ENCODE measurements around the gene CCDC9.

The CCDC9 gene

DNA sequence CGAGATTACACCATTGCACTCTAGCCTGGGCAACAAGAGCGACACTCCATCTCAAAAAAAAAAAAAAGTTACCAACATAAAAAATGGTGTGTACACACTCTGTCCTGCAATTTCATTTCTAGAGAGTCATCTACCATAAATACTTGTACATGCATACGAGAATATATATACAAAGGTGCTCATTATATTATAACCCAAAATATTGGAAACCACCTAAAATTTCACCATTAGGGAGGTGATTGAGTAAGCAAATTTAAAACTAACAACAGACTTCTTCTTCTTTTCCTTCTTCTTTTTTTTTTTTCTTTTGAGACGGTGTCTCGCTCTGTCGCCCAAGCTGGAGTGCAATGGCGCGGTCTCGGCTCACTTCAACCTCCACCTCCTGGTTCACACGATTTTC, 45.9 kb downstream of the CCDC9 start:
- no peak for DNase-seq

DNA sequence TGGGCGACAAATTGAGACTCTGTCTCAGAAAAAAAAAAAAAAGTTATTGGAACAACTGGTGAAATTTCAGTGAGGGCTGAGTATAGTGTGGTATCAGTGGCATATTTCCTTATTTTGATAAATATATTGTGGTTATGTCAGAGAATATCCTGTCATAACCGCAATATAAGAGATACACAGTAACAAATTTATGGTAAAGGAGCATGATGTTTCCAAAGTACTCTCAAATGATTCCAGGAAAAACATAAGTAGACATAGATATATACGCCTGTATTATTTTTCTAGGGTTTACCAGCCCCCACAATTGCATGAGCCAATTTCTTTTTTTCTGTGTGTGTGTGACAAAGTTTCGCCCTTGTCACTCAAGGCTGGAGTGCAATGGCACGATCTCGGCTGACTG, 47.6 kb downstream of the CCDC9 start:
- DNase-seq, result no peak

DNA sequence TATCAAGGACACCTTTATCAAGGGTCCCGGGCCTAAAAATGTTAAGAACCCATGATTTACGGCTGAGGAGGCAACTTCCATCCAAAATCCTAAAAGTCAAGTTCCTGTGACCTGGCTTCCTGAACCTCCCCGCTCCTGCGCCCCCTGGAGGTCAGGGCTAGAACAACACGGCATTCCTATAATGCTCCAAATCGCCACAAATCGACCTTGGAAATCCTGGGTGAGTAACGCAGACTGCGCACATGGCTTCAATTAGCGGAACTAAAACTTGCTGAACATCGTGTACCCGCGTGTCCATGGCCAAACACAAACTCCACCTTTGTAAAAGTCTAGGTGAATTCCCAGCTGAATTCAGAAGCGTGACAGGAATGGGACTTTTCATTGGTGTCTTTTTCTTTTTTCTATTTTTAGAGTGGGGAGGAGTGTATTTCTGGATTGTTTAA, 49.0 kb downstream of the CCDC9 start:
- DNase-seq, result no peak

DNA sequence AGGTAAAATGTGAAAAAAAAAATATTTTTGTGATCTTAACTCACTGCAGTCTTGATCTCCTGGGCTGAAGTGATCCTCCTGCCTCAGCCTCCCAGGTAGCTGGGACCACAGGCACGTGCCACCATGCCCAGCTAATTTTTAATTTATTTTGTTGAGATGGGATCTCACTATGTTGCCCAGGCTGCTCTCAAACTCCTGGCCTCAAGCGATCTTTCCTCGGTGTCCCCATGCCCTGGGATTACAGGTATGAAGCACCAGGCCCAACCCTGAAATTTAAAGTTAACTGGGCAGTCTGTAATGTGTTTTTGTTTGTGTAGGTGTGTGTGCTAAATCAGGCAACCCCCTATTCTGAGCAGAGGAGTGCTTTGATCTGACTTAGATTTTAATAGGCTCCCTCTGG, 50.0 kb downstream of the CCDC9 start:
- no peak for DNase-seq

DNA sequence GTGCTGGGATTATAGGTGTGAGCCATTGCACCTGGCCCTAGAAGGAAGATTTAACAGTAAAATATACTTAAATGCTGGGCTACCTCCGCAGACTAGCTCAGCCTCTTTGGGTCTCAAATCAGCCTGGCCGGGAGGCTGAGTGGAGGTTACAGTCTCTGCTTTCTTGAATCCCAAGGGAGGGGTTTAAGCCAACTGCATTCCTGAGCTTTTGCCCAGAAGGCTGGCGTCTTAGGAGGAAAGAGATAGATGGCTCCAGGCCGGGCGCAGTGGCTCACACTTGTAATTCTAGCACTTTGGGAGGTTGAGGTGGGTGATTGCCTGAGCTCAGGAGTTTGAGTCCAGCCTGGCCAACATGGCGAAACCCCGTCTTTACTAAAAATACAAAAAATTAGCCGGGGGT, 52.7 kb downstream of the CCDC9 start:
- no peak for DNase-seq

DNA sequence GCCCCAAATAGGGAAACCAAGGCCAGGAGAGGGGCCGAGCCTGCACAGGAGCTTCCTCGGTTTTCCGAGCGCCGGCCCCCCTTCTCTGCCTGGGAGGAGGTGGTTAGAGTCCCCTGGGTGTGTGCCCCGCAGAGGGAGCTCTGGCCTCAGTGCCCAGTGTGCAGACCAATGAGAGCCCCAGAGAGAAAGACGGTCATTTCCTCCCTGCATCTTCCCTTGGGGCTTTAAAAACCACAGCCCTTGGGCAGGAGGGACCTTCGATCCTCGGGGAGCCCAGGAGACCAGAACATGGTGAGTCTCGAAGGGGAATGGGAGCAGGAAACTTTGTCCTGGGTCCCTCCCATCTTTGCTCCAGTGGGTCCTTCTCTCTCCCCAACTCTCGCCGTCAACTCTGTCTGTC, 53.3 kb downstream of the CCDC9 start, which contains the start of gene C5AR1:
Gene C5AR1 (plus strand): TSS at position 254 of the 400 bp plus-strand sequence. CDS start 35 bp downstream, at position 289.
- DNase-seq, result peak; percentile 16 to 20

DNA sequence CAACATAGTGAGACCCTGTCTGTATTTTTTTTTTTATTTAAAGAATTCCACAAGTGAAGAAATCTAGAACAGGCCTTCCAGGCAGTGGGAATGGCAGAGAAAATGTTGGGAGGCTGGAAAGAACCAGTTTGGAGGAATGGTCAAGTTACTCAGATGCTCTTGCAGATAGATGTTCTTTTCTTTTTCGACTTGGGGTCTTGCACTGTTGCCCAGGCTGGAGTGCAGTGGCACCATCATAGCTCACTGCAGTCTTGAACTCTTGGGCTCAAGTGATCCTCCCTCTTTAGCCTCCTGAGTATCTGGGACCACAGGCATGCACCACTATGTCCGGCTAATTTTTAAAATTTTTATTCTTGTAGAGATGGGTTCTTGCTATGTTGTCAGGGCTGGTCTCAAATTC, 54.0 kb downstream of the CCDC9 start:
- no peak for DNase-seq

DNA sequence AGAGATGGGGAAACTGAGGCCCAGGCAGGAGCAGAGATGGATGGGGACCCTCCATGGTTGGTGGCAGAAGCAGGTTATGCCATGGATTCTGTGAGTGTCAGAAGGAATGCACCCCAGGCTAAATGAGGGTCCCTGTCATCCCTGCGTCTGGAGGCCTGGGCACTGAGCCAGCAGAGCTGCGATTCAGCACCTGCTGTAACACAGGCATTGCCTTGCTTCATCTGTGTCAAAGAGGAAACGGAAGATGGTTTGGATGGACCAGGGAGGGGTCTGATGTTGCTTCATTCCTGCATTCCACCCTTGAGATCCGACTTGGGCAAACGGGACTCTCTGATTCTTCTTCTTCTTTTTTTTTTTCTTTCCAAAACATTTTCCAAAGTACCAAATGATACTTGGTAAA, 54.5 kb downstream of the CCDC9 start:
- no peak for DNase-seq

DNA sequence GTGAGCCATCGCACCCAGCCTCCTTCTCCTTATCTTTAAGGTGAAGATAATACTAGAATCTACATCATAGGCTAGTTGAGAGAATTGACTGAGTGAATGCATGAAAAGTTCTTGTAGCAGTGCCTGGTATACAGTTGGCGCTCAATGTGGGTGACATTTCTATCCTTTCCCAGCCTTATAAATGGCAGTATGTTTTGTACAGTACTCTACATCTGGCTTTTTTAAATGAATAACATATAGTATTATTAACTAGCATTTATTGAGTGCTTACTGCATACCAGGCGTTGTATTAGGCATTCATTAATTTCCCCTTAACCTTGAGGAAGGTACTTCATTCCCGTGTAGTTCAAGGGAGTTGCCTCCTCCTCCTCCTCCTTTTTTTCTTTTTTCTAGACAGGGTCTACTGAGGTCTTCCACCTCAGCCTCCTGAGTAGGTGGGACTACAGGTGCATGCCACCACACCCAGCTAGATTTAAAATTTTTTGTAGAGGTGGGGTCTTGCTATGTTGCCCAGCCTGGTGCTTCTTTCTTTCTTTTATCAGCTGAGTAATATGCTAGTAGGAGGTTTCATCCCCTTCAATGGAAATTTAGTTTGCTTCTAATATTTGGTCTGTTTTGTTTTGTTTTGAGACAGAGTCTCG, 56.2 kb downstream of the CCDC9 start:
- no peak for DNase-seq

DNA sequence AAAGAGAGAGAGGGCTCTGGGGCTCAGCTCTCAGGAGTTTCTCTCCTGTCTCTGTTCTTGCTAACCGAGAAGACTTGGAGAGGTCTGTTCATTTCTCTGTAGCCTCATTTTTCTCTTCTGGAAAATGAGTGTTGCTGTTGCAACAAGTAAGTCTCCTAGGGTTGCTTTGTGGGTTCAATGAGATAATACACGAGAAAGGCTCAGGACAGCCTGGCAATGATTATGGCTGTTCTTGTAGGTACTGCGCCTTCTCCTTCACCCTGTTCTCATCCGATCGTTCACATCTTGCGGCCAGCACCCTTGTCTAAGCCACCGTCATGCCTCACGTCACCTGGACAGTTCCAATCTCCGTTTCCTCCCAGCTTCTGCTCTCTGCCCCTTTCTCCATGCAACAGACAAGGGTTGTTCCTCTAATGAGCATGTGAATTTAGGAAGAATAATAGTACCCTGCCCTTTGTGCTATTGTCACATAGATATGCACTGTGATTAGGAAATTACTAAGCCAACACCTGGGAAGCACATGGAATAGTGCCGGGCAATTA, 57.5 kb downstream of the CCDC9 start:
- DNase-seq, result no peak

DNA sequence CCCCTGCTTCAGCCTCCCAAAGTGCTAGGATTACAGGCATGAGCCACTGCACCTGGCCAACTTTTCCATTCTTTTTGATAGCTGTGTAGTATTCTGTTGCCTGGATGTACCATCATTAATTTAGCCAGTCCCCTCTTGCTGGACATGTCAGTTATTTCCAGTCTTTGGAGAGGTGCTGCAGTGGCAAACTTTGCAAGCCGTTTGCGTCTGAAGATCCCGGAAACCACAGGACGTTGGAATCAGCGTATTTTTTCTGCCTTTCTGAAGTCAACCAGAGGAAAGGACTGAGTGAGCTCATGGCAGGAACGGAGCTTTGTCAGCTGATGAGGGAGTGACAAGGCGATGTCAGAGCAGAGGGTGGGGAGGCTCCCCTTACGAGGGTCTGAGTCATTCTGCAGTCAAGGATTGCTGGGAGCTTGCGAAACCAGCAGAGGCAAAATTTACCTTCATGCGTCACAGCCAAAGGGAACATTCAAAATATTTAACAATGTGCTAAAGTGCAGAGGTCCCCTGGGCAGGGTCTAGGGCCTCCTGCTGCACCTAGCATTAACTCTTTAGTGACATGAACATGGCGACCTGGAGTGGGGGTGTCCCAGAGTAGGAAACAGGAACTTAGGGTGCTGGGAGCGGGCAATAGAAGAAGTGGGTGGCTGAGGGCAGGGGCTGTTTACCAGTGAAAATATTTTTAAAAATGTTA, 58.9 kb downstream of the CCDC9 start:
- DNase-seq, result peak in 1 of 2 donors; percentile 37

DNA sequence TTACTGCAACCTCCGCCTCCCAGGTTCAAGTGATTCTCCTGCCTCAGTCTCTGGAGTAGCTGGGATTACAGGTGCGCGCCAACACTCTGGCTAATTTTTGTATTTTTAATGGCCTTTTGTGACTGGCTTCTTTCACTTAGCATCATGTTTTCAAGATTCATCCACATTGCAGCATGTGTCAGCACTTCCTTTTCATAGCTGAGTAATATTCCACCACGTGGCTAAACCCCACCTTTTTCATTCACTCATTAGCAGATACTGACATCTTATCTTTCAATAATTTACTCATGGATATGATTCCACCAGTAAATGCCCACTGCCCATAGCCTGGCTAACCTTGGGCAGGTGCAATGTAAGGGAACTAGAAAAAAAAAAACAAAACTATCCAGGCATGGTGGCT, 60.2 kb downstream of the CCDC9 start:
- no peak for DNase-seq

DNA sequence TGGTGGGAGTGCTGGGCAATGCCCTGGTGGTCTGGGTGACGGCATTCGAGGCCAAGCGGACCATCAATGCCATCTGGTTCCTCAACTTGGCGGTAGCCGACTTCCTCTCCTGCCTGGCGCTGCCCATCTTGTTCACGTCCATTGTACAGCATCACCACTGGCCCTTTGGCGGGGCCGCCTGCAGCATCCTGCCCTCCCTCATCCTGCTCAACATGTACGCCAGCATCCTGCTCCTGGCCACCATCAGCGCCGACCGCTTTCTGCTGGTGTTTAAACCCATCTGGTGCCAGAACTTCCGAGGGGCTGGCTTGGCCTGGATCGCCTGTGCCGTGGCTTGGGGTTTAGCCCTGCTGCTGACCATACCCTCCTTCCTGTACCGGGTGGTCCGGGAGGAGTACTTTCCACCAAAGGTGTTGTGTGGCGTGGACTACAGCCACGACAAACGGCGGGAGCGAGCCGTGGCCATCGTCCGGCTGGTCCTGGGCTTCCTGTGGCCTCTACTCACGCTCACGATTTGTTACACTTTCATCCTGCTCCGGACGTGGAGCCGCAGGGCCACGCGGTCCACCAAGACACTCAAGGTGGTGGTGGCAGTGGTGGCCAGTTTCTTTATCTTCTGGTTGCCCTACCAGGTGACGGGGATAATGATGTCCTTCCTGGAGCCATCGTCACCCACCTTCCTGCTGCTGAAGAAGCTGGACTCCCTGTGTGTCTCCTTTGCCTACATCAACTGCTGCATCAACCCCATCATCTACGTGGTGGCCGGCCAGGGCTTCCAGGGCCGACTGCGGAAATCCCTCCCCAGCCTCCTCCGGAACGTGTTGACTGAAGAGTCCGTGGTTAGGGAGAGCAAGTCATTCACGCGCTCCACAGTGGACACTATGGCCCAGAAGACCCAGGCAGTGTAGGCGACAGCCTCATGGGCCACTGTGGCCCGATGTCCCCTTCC, 63.9 kb downstream of the CCDC9 start:
- DNase-seq, result no peak
